WTC11 (cell line): ENCODE results near the gene SIX2. TPM values are rescaled to one million over a fixed set of nuclear protein-coding genes. Genes with fewer than 3 reads are reported as not detected.

Experiments
- ATAC-seq: fragments of 200-7000 bp; cut with Tn5 transposase; 2 replicates; pipeline ENCODE4 v1.10.0; 2021; ENCODE audit warnings: mild to moderate bottlenecking, moderate library complexity
- CTCF ChIA-PET: fragments of 300-600 bp; sonication (Branson Sonifier 250); formaldehyde crosslinking; loops from one replicate; lab custom pipeline; 2021; ENCODE audit warnings: antibody characterized with exemption; lab: Charles Lee
- POLR2A ChIA-PET: fragments of 350-600 bp; sonication (Branson Sonifier 250); formaldehyde crosslinking; loops from one replicate; lab custom pipeline; 2021; ENCODE audit warnings: antibody characterized with exemption; lab: Charles Lee
- DNase-seq: peaks from one replicate; pipeline ENCODE4 v3.0.0; 2021; ENCODE audit warnings: low spot score
- H3K27ac Mint-ChIP-seq: 2 replicates; pipeline ENCODE4 v1.8.0; 2021; ENCODE audit warnings: mixed read lengths
- H3K27me3 Mint-ChIP-seq: 2 replicates; pipeline ENCODE4 v1.8.0; 2021; ENCODE audit warnings: low read depth, mild to moderate bottlenecking, moderate library complexity, mixed read lengths
- H3K36me3 Mint-ChIP-seq: 2 replicates; pipeline ENCODE4 v1.8.0; 2021; ENCODE audit warnings: mixed read lengths
- H3K4me1 Mint-ChIP-seq: 2 replicates; pipeline ENCODE4 v1.8.0; 2022; ENCODE audit warnings: mixed read lengths
- H3K4me3 Mint-ChIP-seq: 2 replicates; pipeline ENCODE4 v1.8.0; 2021; ENCODE audit warnings: mild to moderate bottlenecking, moderate library complexity, mixed read lengths
- H3K9me3 Mint-ChIP-seq: 2 replicates; pipeline ENCODE4 v1.8.0; 2021; ENCODE audit warnings: mixed read lengths
- AFF4 ChIP-seq: sonication (generic); formaldehyde crosslinking; IDR thresholded peaks from 2 replicates; pipeline ENCODE4 v1.8.1; 2023; ENCODE audit warnings: mild to moderate bottlenecking, missing genetic modification reagents, borderline replicate concordance
- AR ChIP-seq: fragments of 250-450 bp; sonication (Bioruptor Pico); IDR thresholded peaks from 2 replicates; pipeline ENCODE4 v1.9.0; 2021; ENCODE audit warnings: mild to moderate bottlenecking
- CBFB ChIP-seq: sonication (generic); formaldehyde crosslinking; IDR thresholded peaks from 2 replicates; pipeline ENCODE4 v1.8.1; 2022; ENCODE audit warnings: mild to moderate bottlenecking, low read depth, missing genetic modification reagents
- CREB1 ChIP-seq: sonication (generic); formaldehyde crosslinking; IDR thresholded peaks from 2 replicates; pipeline ENCODE4 v1.8.0; 2023; ENCODE audit warnings: mild to moderate bottlenecking, missing genetic modification reagents
- ETV6 ChIP-seq: sonication (generic); formaldehyde crosslinking; IDR thresholded peaks from 2 replicates; pipeline ENCODE4 v1.8.1; 2022; ENCODE audit warnings: mild to moderate bottlenecking, missing genetic modification reagents
- FOXJ3 ChIP-seq: sonication (generic); formaldehyde crosslinking; IDR thresholded peaks from 2 replicates; pipeline ENCODE4 v1.9.0; 2021; ENCODE audit warnings: missing genetic modification reagents, mild to moderate bottlenecking, borderline replicate concordance
- FOXP1 ChIP-seq: sonication (generic); formaldehyde crosslinking; IDR thresholded peaks from 2 replicates; pipeline ENCODE4 v1.8.0; 2022; ENCODE audit warnings: missing genetic modification reagents, mild to moderate bottlenecking, moderate library complexity, borderline replicate concordance
- GABPB1 ChIP-seq: sonication (generic); formaldehyde crosslinking; IDR thresholded peaks from 2 replicates; pipeline ENCODE4 v1.8.1; 2023; ENCODE audit warnings: mild to moderate bottlenecking, missing genetic modification reagents
- MAX ChIP-seq: sonication (generic); formaldehyde crosslinking; IDR thresholded peaks from 2 replicates; pipeline ENCODE4 v1.8.0; 2022; ENCODE audit warnings: mild to moderate bottlenecking, missing genetic modification reagents
- NFATC4 ChIP-seq: fragments of 250-450 bp; sonication (Bioruptor Pico); IDR thresholded peaks from 2 replicates; pipeline ENCODE4 v1.9.0; 2021; ENCODE audit warnings: mild to moderate bottlenecking
- NFE2L1 ChIP-seq: sonication (generic); formaldehyde crosslinking; IDR thresholded peaks from 2 replicates; pipeline ENCODE4 v1.8.1; 2023; ENCODE audit warnings: missing genetic modification reagents
- NR1H2 ChIP-seq: sonication (generic); formaldehyde crosslinking; IDR thresholded peaks from 2 replicates; pipeline ENCODE4 v1.9.0; 2021; ENCODE audit warnings: mild to moderate bottlenecking, moderate library complexity, missing genetic modification reagents
- PREB ChIP-seq: sonication (generic); formaldehyde crosslinking; IDR thresholded peaks from 2 replicates; pipeline ENCODE4 v1.8.1; 2022; ENCODE audit warnings: mild to moderate bottlenecking, missing genetic modification reagents, moderate library complexity, borderline replicate concordance
- TEAD1 ChIP-seq: sonication (generic); formaldehyde crosslinking; IDR thresholded peaks from 2 replicates; pipeline ENCODE4 v1.8.0; 2022; ENCODE audit warnings: mild to moderate bottlenecking, missing genetic modification reagents
- ZNF219 ChIP-seq: sonication (generic); formaldehyde crosslinking; IDR thresholded peaks from 2 replicates; pipeline ENCODE4 v1.8.0; 2023; ENCODE audit warnings: missing genetic modification reagents, mild to moderate bottlenecking, borderline replicate concordance
- ZNF232 ChIP-seq: sonication (generic); formaldehyde crosslinking; IDR thresholded peaks from 2 replicates; pipeline ENCODE4 v1.8.0; 2022; ENCODE audit warnings: mild to moderate bottlenecking, missing genetic modification reagents
- ZNF263 ChIP-seq: sonication (generic); formaldehyde crosslinking; IDR thresholded peaks from 2 replicates; pipeline ENCODE4 v1.8.1; 2022; ENCODE audit warnings: low read depth, mild to moderate bottlenecking, moderate library complexity, missing genetic modification reagents
- ZNF317 ChIP-seq: sonication (generic); formaldehyde crosslinking; IDR thresholded peaks from 2 replicates; pipeline ENCODE4 v1.8.1; 2023; ENCODE audit warnings: low read depth, mild to moderate bottlenecking, moderate library complexity, missing genetic modification reagents, borderline replicate concordance
- ZNF423 ChIP-seq: fragments of 250-450 bp; sonication (Bioruptor Pico); IDR thresholded peaks from 2 replicates; pipeline ENCODE4 v2.1.2; 2022; ENCODE audit warnings: mild to moderate bottlenecking, moderate library complexity
- total RNA-seq: library from RNA; stranded (reverse); gene quantifications from 3 replicates; pipeline ENCODE4 v1.2.3, GENCODE V29; 2021

SIX2 gene
- total RNA-seq, 1 experiment from 2014 or later: 1.7 TPM

- TF ChIP-seq TEAD1 (CRISPR knock-in tag): no peak
- no peak for TF ChIP-seq NR1H2 (CRISPR knock-in tag)
Observed at GRCh38 chr2:45002686-45003085, 6.6 kb downstream of the SIX2 start (continued).

- DNase-seq (peak; percentile 61), ATAC-seq (peak; percentile 3; the same call in 1 of the 2 replicates)
- TF ChIP-seq ZNF232 (CRISPR knock-in tag) (no peak), TEAD1 (CRISPR knock-in tag) (no peak), ZNF423 (CRISPR knock-in tag) (peak; percentile 60; the same call in 1 of the 2 replicates)
- CTCF ChIA-PET: interaction anchor here (0.6 to 9.1 kb wide), 12 partner anchors 10 to 1143 kb away, joined by 3 to 113 read pairs (median 4); partner anchors contain the start of gene SIX2
- Mint-ChIP-seq H3K36me3 (no peaks in the 10 kb centered on the region), H3K9me3 (no peaks in the 10 kb centered on the region), H3K4me3 (peak overlapping the region; percentile 69), H3K4me1 (peaks cover 40% of the 10 kb centered on the region), H3K27me3 (peaks cover 100% of the 10 kb centered on the region), H3K27ac (no peak overlapping the region)
- POLR2A ChIA-PET: no interaction called here
Observed at GRCh38 chr2:45001869-45002385, 7.3 kb downstream of the SIX2 start.

- peak; percentile 21; the same call in 1 of the 2 replicates for TF ChIP-seq MAX
- no peak for TF ChIP-seq CREB1 (CRISPR knock-in tag)
- peak; percentile 49; the same call in 1 of the 2 replicates for TF ChIP-seq ZNF263 (CRISPR knock-in tag)
- TF ChIP-seq NFATC4 (CRISPR knock-in tag): no peak
- no peak for TF ChIP-seq FOXJ3
- TF ChIP-seq CBFB (CRISPR knock-in tag): no peak
- TF ChIP-seq FOXP1: peak; percentile 37; the same call in 1 of the 2 replicates
- no peak for TF ChIP-seq AFF4 (CRISPR knock-in tag)
- DNase-seq: peak; percentile 49
- peak; percentile 12 for ATAC-seq
- no peaks in the 10 kb centered on the region for H3K36me3 Mint-ChIP-seq
- H3K27ac Mint-ChIP-seq: no peak overlapping the region
- H3K27me3 Mint-ChIP-seq: peaks cover 100% of the 10 kb centered on the region
- no peaks in the 10 kb centered on the region for H3K9me3 Mint-ChIP-seq
- CTCF ChIA-PET: interaction anchor here (0.7 to 9.1 kb wide), 17 partner anchors 10 to 442 kb away, joined by 3 to 113 read pairs (median 4); partner anchors contain the start of gene SIX2
- POLR2A ChIA-PET: no interaction called here
- H3K4me1 Mint-ChIP-seq: peaks cover 36% of the 10 kb centered on the region
- H3K4me3 Mint-ChIP-seq: peak overlapping the region; percentile 69
Observed at GRCh38 chr2:45000921-45001868, 8.1 kb downstream of the SIX2 start.

- DNase-seq: peak; percentile 76
- no peaks in the 10 kb centered on the region for H3K36me3 Mint-ChIP-seq
- ChIA-PET CTCF (interaction anchor here (0.7 to 9.1 kb wide), 14 partner anchors 10 to 443 kb away, joined by 3 to 113 read pairs (median 5); partner anchors contain the start of gene SIX2), POLR2A (interaction anchor here (1.8 kb wide), 1 partner anchor 14 kb away, joined by 4 read pairs; no protein-coding TSS in a partner anchor)
- peak; percentile 76 for ATAC-seq
- no peak overlapping the region for H3K27ac Mint-ChIP-seq
- H3K9me3 Mint-ChIP-seq: no peaks in the 10 kb centered on the region
- H3K4me1 Mint-ChIP-seq: peaks cover 32% of the 10 kb centered on the region
- peaks cover 100% of the 10 kb centered on the region for H3K27me3 Mint-ChIP-seq
- H3K4me3 Mint-ChIP-seq: peak overlapping the region; percentile 69
- TF ChIP-seq AR: no peak
- TF ChIP-seq ETV6: 0 out of 2 replicates have a peak, but pooled peaks have one; percentile 45
- no peak for TF ChIP-seq NFE2L1 (CRISPR knock-in tag)
- 0 out of 2 replicates have a peak, but pooled peaks have one; percentile 32 for TF ChIP-seq ZNF219 (CRISPR knock-in tag)
- 0 out of 2 replicates have a peak, but pooled peaks have one; percentile 22 for TF ChIP-seq MAX
- no peak for TF ChIP-seq GABPB1 (CRISPR knock-in tag)
- no peak for TF ChIP-seq ZNF317 (CRISPR knock-in tag)
- TF ChIP-seq PREB (CRISPR knock-in tag): no peak
Observed at GRCh38 chr2:45000341-45000901, 8.8 kb downstream of the SIX2 start.
